Activated CD4-positive, alpha-beta T cell treated with anti-CD3 and anti-CD28 coated beads, Interleukin-10, Interleukin-2, amounts not matched to agents 100 ng/mL and 50 ng/mL, durations not matched to agents 16 hours and 8 hours (primary cell): Measurements from ENCODE around the gene PPP1R13B.

Source experiments
- DNase-seq: peaks from one replicate; pipeline ENCODE4 v3.0.0-alpha.2; 2020

The PPP1R13B gene

DNA sequence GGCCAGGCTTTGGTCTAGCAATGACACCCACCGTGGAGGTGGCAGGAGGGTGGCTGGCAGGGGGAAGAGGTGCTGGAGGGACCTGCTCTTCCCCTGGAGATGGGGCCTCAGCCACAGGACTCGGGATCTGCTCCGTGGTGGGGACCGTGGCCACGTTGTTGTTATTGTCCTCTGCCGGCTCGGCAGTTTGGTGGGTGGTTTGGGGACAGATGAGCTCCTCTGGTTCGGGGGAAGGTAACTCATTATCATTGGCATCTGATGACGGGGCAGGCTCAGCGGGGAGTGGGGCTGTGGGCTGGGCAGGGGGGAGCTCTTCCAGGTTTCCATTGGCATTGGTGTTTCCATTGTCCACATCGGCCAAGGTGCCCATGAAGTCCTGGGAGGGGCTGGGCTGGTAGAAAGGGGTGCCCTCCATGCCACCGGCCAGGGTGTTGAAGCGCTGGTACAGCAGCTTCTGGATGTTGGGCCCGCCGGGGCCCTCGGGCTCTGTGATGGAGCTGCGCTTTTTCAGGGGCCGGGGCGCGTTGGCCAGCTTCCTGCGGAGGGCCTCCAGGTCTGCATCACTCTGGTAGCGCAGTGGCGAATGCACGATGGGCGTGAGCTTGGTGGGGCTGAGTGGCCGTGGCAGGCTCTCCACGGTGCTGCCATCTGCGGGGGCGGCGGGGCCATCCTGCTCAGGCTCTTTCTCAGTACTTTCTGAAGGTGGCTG is 107.4 kb downstream of the PPP1R13B start:
- DNase-seq: no peak

DNA sequence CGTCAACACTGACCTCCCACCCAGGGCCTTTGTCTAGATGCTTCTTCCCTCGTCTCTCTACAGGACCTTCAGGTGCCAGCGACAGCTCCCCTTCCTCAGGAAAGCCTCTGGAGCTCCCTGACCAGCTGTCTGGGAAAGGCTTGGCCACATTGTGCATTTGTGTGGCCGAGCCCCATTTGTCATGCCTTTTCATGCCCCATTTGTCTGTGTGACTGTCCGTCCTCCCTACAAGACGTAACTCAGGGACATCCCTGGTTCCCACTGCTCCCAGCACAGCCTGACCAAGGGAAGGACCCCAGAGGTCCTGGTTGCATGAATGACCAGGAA is 107.9 kb downstream of the PPP1R13B start:
- no peak for DNase-seq

- no peak for DNase-seq
Observed at GRCh38 chr14:103738701-103739451, 108.5 kb downstream of the PPP1R13B start.

GRCh38 chr14:103738166-103738565 is 109.2 kb downstream of the PPP1R13B start:
- DNase-seq: no peak

DNA sequence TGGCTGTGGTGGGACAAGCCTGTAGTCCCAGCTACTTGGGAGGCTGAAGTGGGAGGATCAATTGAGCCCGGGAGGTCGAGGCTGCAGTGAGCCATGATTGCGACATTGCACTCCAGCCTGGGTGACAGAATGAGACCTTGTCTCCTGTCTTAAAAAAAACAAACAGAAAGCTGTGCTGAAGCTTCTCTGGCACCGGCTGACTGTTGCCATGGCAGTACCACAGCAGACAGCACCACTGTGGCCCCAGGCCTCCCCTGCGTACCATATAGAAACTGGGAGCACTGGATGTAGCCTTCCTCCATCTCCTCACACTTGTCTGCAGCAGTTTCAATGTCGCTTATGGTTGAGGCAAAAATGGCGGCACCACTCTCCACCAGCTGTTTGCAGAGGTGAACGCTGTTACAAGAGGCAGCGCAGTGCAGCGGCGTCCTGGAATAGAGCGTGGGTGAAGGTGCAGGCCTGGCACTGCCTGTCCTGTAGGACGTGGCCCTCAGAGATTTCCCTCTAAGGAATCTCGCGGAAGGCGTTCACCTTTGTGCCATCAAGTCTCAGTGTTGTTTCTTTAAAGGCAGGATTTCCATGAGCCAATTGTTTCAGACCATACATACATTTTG is 109.8 kb downstream of the PPP1R13B start:
- no peak for DNase-seq

- DNase-seq: no peak
Observed at GRCh38 chr14:103736546-103737431, 110.6 kb downstream of the PPP1R13B start.

DNA sequence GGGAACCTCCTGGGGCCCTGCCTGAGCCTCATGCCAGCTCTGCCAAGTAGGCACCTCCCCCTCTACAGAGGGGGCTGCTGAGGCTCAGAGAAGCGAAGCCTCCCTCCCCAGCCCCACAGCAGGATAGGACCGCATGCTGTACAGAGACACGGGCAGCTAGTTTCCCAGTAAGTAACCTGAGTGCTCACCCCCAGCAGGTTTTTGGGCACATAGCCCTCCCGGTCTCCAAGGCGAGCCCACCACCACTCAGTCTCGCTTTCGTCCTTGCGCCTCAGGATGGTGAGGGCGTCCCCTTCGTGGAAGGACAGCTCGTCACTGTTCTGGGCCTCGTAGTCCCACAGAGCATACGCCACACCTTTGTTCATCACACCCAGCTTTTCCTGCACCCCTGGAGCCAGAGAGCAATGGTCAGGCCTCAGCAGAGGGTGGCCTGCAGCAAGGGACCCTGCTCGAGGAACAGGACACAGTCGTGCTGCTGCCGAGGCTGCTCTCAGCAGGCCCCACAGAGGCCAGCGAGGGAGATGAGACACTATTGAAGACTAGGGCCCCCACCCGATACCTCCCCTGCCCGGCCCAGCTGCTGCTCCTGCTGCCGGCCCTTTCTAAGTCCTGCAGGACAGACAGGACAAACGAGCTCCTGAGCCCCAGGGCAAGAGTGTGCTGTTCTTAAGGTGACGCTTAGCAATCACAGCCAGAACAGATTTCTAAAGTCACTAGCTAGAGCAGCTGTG is 111.4 kb downstream of the PPP1R13B start:
- DNase-seq: no peak

- no peak for DNase-seq
Observed at GRCh38 chr14:103735439-103735814, 111.9 kb downstream of the PPP1R13B start.

DNA sequence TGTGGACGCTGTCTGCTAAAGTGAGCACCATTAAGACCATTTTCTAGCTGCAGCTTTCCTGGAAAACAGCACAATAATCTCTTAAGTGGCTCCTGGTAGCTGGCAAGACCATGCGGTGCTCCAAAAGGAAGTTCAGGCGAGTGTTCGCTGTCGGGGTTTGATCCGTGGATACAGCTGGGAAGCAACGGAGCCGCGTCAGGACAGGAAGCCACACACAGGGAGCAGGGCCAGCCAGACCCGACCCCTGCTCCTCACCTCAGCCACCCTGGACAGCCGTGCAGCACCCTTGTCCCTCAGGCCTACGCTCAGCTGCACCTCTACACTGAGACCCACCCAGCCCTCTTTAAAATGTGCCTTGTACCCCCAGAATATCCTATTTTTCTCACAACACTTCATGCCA is 112.4 kb downstream of the PPP1R13B start:
- no peak for DNase-seq

DNA sequence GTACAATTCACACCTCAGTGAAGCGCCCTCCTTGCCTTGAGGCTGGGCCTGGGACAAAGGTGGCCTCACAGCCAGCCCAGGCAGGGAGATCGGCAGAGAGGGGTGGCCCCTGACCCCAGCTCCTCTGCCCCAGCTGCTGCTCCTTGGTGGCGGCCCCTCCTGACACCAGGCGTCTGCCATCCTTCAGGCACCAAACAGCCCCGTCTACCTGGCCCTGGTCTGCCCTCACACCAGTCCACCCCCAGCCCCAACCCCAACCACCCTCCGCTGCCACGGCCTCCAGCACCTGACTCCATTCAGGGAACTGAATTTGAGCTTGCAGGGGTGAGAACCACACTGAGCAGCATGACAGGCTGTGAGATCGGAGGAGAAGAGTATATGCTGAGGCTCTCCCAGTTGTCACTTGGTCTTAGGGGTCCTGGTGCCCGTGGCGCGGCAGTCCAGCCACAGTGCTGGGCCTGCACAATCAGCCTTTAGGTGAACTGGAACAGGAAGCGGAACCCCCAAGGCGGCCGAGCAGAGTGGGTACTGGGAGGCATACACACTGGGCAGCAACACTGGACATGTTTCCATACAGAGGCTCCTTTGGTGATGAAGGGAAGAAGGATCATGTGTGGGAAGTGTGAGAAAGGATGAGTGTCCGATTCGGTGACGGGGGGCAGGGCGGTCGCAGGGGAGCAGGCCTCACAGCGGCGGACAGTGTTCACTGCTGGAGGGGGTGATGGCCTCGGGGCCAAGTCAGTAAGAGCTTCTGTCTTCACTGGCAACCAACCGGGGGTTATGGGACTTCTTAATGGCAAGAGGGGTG is 113.1 kb downstream of the PPP1R13B start:
- no peak for DNase-seq

- DNase-seq: no peak
Observed at GRCh38 chr14:103733651-103734050, 113.7 kb downstream of the PPP1R13B start.

- DNase-seq: no peak
Observed at GRCh38 chr14:103732868-103733620, 114.3 kb downstream of the PPP1R13B start.

GRCh38 chr14:103731916-103732867 is 115.2 kb downstream of the PPP1R13B start:
- DNase-seq: no peak

DNA sequence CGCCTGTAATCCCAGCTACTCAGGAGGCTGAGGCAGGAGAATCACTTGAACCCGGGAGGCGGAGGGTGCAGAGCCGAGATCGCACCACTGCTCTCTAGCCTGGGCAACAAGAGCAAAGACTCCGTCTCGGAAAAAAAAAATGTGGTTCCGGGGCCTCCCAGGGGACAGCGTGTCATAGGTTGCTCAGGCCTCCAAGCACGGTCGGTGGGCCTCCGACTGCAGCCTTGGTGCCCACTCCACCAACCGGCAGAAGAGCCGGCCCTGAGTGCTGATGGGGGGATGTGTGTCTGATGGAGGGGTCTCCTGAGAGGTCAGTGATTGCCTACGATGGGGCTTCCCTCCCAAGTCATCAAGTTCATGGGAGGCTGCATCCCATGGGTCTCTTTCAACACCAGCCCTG is 115.9 kb downstream of the PPP1R13B start:
- no peak for DNase-seq

DNA sequence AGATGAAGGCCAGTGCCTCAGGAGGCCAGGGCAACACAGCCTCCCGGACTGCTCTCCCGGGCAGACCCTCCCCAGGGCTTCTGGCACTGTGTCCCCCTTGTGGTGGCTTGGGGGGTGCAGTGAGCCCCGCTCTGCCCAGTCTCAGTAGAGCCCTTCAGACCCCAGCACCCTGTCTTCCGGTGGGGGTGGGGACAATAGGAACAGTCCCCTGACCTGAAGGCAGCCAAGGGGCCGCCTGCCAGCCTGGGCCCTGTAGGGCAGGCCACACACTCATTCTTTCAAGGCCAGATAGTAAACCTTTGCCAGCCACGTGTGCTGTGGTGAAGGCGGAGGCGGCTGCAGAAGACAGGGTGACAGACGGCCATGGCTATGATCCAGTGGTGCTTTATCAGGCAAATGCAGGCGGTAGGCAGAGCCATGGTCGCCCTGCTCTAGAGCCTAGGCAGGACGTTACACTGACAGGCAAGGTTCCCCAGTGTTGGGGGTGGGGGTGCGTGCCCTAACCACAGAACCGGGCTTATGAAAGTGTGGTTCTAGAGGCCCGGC is 116.8 kb downstream of the PPP1R13B start:
- no peak for DNase-seq

DNA sequence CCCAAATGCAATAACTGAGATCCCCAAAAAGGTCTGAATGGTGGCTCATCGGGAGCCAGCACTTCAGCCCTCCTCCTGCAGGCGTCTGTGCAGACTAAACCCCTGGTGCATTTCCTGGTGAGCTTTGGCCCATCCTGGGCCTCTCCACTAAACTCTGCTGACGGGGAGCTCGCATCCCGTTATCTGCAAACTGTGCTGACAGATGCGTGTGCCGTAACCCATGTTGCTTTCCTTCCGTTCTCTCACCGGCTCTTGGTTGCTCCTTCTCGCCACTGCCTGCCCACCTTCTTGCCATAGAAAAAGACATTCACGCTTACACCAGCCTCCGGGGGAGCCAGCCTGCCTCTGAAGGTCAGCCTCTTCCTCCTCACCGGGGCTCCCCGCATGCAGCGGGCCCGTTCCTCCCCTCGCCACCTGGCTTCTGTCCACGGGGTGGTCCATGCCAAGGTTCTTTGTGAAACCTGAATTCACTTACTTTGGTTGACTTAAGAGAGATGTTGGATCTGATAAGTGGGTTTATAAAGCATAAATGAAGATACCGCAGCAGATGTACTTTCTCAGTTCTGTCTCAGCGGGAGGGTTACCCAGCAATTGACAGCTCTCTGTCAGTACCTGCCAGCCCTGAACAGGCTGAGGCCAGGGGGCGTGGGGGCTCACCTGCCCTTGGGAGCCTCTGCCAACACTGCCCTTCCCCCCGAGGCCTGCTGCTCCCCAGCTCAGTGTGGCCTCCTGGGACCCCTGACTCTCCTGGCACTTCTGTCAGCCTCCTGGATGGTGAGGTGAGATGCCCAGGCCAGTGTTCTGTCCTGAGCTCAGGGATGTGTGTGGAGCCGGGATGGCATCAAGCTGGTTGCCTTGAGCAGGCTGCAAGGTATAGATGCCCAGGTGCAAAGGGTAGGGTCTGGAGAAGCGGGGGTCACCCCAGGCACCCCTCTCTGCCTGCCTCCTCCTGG is 117.6 kb downstream of the PPP1R13B start:
- DNase-seq: no peak

DNA sequence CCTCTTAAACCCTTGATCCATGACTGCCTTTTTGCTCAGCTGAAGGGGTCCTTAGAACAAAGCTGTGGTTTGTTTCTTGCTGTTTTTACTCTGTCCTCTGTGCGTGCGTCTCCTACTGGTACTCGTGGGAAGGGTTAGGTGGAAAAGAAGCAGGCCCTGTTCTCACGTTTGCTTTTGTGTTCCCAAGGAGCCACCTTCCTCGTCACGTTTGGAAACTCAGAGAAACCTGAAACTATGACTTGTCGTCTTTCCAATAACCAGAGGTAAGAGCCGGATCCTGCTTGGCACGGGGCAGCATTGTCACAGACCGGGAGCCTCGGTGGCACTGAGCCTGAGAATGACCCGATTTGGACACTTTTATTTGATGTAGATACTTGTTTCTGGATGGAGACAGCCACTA is 118.7 kb downstream of the PPP1R13B start:
- DNase-seq: no peak

GRCh38 chr14:103728141-103728540 is 119.2 kb downstream of the PPP1R13B start:
- no peak for DNase-seq
